Right lobe of liver (tissue), 6 donors: Measurements from ENCODE around the gene ZNF189. TPM values are rescaled to one million over a fixed set of nuclear protein-coding genes. Genes with fewer than 3 reads are reported as not detected.

Experiments used
- ATAC-seq, 4 donors: fragments of 200-7000 bp; cut with Tn5 transposase; one replicate each; pipeline ENCODE4 v1.9.1; 2020; ENCODE audit warnings: mild to moderate bottlenecking in 4 of 4, moderate library complexity in 4 of 4
- DNase-seq, 3 donors: peaks; one replicate each; pipeline ENCODE4 v3.0.0-alpha.2; 2020
- H3K27ac ChIP-seq, 3 donors: fragments of 200-600 bp; one replicate each; pipeline ENCODE4 v1.8.0; 2022
- H3K27me3 ChIP-seq, 2 donors: fragments of 200-600 bp; one replicate each; pipeline ENCODE4 v1.8.0; 2022
- H3K36me3 ChIP-seq, 4 donors: fragments of 200-600 bp; sonication (generic) in 1 of 4; one replicate each; pipeline versions ENCODE4 v1.5.1 to v1.8.0; 2017 to 2022; ENCODE audit warnings: control low read depth in 1 of 4
- H3K4me1 ChIP-seq, 4 donors: fragments of 200-600 bp; sonication (generic) in 1 of 4; one replicate each; pipeline versions ENCODE4 v1.5.1 to v1.8.0; 2017 to 2022; ENCODE audit warnings: control low read depth in 1 of 4
- H3K4me3 ChIP-seq, 3 donors: fragments of 200-600 bp; one replicate each; pipeline ENCODE4 v1.8.0; 2022
- H3K9me3 ChIP-seq, 4 donors: fragments of 200-600 bp; sonication (generic) in 1 of 4; one replicate each; pipeline versions ENCODE4 v1.5.1 to v1.8.0; 2017 to 2022; ENCODE audit warnings: control low read depth in 1 of 4
- POLR2A ChIP-seq: fragments of 450-650 bp; IDR thresholded peaks from one replicate; pipeline ENCODE4 v1.6.1; 2017; ENCODE audit warnings: antibody characterized with exemption, mild to moderate bottlenecking
- WGBS: methylation state at CpG from one replicate; pipeline ENCODE4 v1.1.6; 2018; ENCODE audit warnings: low coverage, low lambda C conversion rate; ENCODE audit not compliant: insufficient coverage; ENCODE audit errors: missing lambda C conversion rate; 5-methylcytosine and 5-hydroxymethylcytosine counted together
- intact Hi-C, 2 donors: fragments of 100-400 bp; cut with DNase I; formaldehyde crosslinking; loops; one replicate each; pipeline versions ENCODE4 v1.11.2 to v1.14.1; 2022
- total RNA-seq, 6 experiments: library from RNA; depleted of rRNA in 2 of 6; stranded (reverse); fragments of >200 nt in 2 of 6; fragmentation: NEBNext Ultra II Directional in 3 of 6; extraction: Animal tissue kit (Norgen Biotek cat#: 25700) in 3 of 6; gene quantifications; one replicate each; pipeline versions ENCODE4 v1.1.0 to v1.2.4, GENCODE V29; 2016 to 2023
- TF ChIP-seq, protein P1 (sequence below), 4 donors: fragments of 200-600 bp in 3 of 4; fragments of 450-650 bp in 1 of 4; IDR thresholded peaks; one replicate each; pipeline versions ENCODE4 v1.5.1 to v1.8.0; 2016 to 2022; ENCODE audit warnings: antibody characterized with exemption in 4 of 4, mild to moderate bottlenecking in 2 of 4
- donor health status: DM: no; HTN: yes; CAD: no.
- donor health status: DM: no; HTN: no; CAD: no.
- donor health status: DM: no; HTN: no; CAD: no.
- donor health status: DM: no; HTN: yes; CAD: no.
- donor health status: DM: no; HTN: yes; CAD: no.

The ZNF189 gene
- total RNA-seq, 6 experiments from 2014 or later = 5.7 to 9.7 (median 8.2) TPM

DNA sequence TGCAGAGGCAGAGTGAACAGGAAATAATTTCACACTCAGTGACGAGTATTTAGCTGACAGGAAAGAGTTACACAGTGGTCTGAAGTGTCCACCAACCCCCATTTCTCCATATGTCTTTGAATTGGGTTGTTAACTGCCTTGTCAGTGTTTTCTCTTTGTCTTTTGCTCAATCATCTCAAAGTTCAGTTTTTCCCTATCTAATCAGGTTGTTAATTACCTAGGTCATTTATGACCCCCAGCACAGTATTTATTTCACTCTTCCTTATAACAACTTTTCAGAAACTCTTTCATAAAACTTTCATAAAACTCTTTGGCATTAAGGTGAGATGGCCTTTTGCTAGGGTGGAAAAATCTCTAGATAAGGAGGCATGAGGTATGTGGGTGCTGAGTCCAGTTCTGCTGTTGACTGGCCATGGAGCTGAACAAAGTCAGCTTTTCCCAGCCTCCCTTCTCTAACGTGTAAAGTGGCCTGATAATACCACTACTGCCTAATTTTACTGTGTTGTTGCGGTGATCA lies 42.1 kb downstream of the ZNF189 start:
- Histone ChIP-seq H3K36me3 (no peaks in the 10 kb centered on the region), H3K27me3 (no peaks in the 10 kb centered on the region), H3K4me1 (peaks cover 0 to 67% (median 10%) of the 10 kb centered on the region in 4 donors), H3K27ac (peak overlapping the region; percentile 83 to 99 (median 95)), H3K9me3 (no peaks in the 10 kb centered on the region), H3K4me3 (peak overlapping the region in 2 of 3 donors; percentile 43 to 50)
- 7% methylated on average over 3 of the region's 3 CpGs for WGBS
- intact Hi-C loops = loop anchor here in 1 of 2 donors (5.0 kb wide), 1 partner anchor 113 kb away; no protein-coding TSS in a partner anchor
- DNase-seq = peak in 1 of 3 donors; percentile 58
- TF ChIP-seq POLR2A = peak; percentile 63
- TF ChIP-seq, protein P1, sequence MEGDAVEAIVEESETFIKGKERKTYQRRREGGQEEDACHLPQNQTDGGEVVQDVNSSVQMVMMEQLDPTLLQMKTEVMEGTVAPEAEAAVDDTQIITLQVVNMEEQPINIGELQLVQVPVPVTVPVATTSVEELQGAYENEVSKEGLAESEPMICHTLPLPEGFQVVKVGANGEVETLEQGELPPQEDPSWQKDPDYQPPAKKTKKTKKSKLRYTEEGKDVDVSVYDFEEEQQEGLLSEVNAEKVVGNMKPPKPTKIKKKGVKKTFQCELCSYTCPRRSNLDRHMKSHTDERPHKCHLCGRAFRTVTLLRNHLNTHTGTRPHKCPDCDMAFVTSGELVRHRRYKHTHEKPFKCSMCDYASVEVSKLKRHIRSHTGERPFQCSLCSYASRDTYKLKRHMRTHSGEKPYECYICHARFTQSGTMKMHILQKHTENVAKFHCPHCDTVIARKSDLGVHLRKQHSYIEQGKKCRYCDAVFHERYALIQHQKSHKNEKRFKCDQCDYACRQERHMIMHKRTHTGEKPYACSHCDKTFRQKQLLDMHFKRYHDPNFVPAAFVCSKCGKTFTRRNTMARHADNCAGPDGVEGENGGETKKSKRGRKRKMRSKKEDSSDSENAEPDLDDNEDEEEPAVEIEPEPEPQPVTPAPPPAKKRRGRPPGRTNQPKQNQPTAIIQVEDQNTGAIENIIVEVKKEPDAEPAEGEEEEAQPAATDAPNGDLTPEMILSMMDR (IDR thresholded peaks at IDR 0.05) = no peak
- peak; percentile 6 to 34 (median 16) for ATAC-seq

DNA sequence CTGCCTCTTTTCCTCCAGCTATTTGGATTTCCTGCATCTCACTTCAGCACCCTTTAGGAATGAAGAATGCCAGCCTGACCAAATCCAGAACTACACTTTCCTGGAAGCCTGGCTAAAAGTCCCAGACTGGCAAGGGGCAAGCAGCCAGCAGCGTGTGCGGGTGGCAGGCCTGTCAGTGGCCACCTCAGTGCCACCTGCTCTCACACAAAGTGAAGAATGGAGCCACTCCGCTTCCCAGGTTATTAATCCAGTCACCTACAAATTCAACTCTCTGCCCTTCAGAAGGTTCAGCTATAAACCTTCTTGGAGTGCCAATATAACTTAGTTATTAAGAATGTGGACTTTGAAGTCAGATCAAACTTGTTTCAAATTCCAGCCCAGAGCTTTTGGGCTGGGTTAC lies 43.7 kb downstream of the ZNF189 start:
- Histone ChIP-seq H3K4me3 (peak overlapping the region in 2 of 3 donors; percentile 43 to 50), H3K4me1 (peaks cover 0 to 62% (median 10%) of the 10 kb centered on the region in 4 donors), H3K27me3 (no peaks in the 10 kb centered on the region), H3K9me3 (no peaks in the 10 kb centered on the region), H3K27ac (peak overlapping the region; percentile 83 to 99 (median 95)), H3K36me3 (no peaks in the 10 kb centered on the region)
- TF ChIP-seq POLR2A = peak; percentile 76
- TF ChIP-seq, protein P1 (IDR thresholded peaks at IDR 0.05) = no peak
- peak; percentile 66 to 79 (median 74) for DNase-seq
- peak; percentile 37 to 57 (median 42) for ATAC-seq
- intact Hi-C loops = loop anchor here in 1 of 2 donors (5.0 kb wide), 1 partner anchor 115 kb away; no protein-coding TSS in a partner anchor
- WGBS = 28% methylated on average over 3 of the region's 3 CpGs

DNA sequence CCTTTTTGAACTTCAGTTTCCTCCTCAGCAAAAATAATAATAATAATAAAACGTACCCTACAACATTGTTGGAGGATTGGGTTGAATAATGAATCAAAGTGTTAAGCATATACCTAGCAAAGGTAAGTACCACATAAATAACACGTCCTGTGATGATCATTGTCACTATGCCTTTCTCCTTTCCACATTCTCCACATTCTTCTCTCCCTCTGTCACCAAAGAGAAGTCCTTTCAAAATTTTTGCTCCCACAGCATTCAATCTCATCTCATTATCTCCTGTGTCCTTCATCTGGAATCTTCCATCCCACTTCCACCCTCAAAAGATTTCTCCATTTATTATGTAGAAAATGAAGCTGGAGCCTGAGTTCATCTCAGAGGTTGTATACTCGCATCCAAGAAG lies 44.1 kb downstream of the ZNF189 start:
- DNase-seq = no peak
- Histone ChIP-seq H3K4me1 (peaks cover 0 to 59% (median 10%) of the 10 kb centered on the region in 4 donors), H3K27ac (peak overlapping the region; percentile 83 to 99 (median 95)), H3K36me3 (no peaks in the 10 kb centered on the region), H3K4me3 (peak overlapping the region in 2 of 3 donors; percentile 43 to 50), H3K27me3 (no peaks in the 10 kb centered on the region), H3K9me3 (no peaks in the 10 kb centered on the region)
- TF ChIP-seq, protein P1 (IDR thresholded peaks at IDR 0.05) = no peak
- no peak for TF ChIP-seq POLR2A
- intact Hi-C loops = loop anchor here in 1 of 2 donors (5.0 kb wide), 1 partner anchor 115 kb away; no protein-coding TSS in a partner anchor
- WGBS = 29% methylated on average over 3 of the region's 3 CpGs
- no peak for ATAC-seq

DNA sequence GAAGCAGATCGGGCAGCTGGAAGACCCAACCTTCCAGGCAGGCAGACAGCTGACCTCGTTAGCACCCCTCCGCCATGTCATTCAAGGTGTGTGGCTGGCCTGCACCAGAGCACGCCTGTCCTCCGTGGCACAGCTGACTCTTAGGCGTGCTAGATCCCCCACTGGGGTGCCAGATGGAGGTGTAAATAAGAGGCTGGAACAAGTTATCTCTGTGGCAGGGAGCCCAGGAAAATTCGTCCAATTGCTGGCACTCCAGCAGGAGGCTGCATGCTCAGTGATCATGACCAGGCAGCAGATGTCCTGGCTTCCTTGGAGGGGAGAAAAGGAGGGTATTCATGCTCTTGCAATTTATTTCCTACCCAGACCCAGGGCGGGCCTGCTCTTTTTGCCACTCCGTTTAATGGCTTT lies 44.7 kb downstream of the ZNF189 start:
- WGBS = 22% methylated on average over 4 of the region's 9 CpGs
- peak; percentile 87 to 97 (median 95) for DNase-seq
- Histone ChIP-seq H3K9me3 (no peaks in the 10 kb centered on the region), H3K27ac (peak overlapping the region; percentile 83 to 99 (median 95)), H3K36me3 (no peaks in the 10 kb centered on the region), H3K27me3 (no peaks in the 10 kb centered on the region), H3K4me1 (peaks cover 0 to 55% (median 9%) of the 10 kb centered on the region in 4 donors), H3K4me3 (peak overlapping the region in 2 of 3 donors; percentile 43 to 50)
- ATAC-seq = peak; percentile 70 to 87 (median 79)
- TF ChIP-seq, protein P1 (IDR thresholded peaks at IDR 0.05) = no peak
- TF ChIP-seq POLR2A = peak; percentile 82
- intact Hi-C loops = loop anchor here in 1 of 2 donors (5.0 kb wide), 1 partner anchor 116 kb away; no protein-coding TSS in a partner anchor
